Neutrophil (primary cell): Measurements from ENCODE around the gene DNASE1L3.
"Not testable (repeated sequence)": the region's sequence is repeated elsewhere in the genome, so short reads cannot be mapped to it uniquely, and the experiment has no call there.

Source experiments
- H3K27ac ChIP-seq: fragments of 200-600 bp; sonication (generic); 2 replicates; pipeline ENCODE4 v1.5.1; 2016; ENCODE audit warnings: mild to moderate bottlenecking, moderate library complexity
- H3K27me3 ChIP-seq: fragments of 200-600 bp; sonication (generic); 2 replicates; pipeline ENCODE4 v1.6.0; 2016; ENCODE audit warnings: mild to moderate bottlenecking
- H3K36me3 ChIP-seq: fragments of 200-600 bp; sonication (generic); 2 replicates; pipeline ENCODE4 v1.5.1; 2017
- H3K4me1 ChIP-seq, 2 experiments: fragments of 200-600 bp in 1 of 2; sonication (generic) in 1 of 2; 1 replicate in 1 of 2; 2 replicates in 1 of 2; pipeline versions ENCODE4 v1.5.1 to v1.6.1; 2013 to 2016; ENCODE audit warnings: low read depth in 1 of 2, low read length in 1 of 2, mild to moderate bottlenecking in 1 of 2, moderate library complexity in 1 of 2; ENCODE audit not compliant: control insufficient read depth in 1 of 2, insufficient read depth in 1 of 2
- H3K4me3 ChIP-seq, 2 experiments: fragments of 200-600 bp in 1 of 2; sonication (generic) in 1 of 2; 1 replicate in 1 of 2; 2 replicates in 1 of 2; pipeline ENCODE4 v1.5.1; 2013 to 2016; ENCODE audit warnings: low read depth in 1 of 2, low read length in 1 of 2, mild to moderate bottlenecking in 1 of 2, moderate library complexity in 1 of 2
- H3K9me3 ChIP-seq: fragments of 200-600 bp; sonication (generic); 2 replicates; pipeline ENCODE4 v1.5.1; 2016
- TF ChIP-seq, protein P1 (sequence below): fragments of 200-600 bp; sonication (generic); IDR thresholded peaks from 2 replicates; pipeline ENCODE4 v1.5.1; 2016; ENCODE audit warnings: antibody characterized with exemption

The DNASE1L3 gene

DNA sequence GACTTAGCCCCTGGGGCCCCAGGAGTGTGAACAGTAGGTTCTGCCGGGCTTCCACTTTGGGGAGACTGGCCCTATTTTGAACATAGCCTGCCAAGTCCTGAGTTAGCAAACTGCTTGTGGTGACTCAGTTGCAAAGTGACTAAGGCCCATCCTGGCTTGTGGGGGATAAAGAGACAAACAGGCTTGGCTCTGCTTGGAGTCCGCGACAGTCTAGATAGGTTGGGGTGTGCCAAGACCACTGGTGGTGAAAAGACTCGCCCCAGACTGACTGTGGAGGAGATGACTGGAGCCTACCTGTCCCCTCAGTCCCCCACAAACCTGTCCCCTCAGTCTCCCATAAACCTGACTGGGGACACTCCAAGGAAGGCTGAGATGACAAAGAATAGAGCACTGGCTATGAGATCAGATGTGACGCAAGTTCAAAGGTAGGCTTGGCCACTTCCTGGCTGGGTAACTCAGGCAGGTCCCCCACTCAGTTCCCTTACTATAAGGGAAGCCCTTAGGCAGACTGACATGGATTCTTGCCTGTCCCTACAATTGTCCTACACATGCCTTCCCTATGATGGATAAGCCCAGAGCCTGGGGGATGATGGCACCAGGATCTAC is 4.3 kb downstream of the DNASE1L3 start:
- H3K36me3 ChIP-seq: no peaks in the 10 kb centered on the region
- H3K4me1 ChIP-seq: no peaks in the 10 kb centered on the region
- H3K4me3 ChIP-seq: no peak overlapping the region
- H3K9me3 ChIP-seq: no peaks in the 10 kb centered on the region
- H3K27ac ChIP-seq: no peak overlapping the region
- TF ChIP-seq, protein P1, sequence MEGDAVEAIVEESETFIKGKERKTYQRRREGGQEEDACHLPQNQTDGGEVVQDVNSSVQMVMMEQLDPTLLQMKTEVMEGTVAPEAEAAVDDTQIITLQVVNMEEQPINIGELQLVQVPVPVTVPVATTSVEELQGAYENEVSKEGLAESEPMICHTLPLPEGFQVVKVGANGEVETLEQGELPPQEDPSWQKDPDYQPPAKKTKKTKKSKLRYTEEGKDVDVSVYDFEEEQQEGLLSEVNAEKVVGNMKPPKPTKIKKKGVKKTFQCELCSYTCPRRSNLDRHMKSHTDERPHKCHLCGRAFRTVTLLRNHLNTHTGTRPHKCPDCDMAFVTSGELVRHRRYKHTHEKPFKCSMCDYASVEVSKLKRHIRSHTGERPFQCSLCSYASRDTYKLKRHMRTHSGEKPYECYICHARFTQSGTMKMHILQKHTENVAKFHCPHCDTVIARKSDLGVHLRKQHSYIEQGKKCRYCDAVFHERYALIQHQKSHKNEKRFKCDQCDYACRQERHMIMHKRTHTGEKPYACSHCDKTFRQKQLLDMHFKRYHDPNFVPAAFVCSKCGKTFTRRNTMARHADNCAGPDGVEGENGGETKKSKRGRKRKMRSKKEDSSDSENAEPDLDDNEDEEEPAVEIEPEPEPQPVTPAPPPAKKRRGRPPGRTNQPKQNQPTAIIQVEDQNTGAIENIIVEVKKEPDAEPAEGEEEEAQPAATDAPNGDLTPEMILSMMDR: no peak
- H3K27me3 ChIP-seq: no peaks in the 10 kb centered on the region

DNA sequence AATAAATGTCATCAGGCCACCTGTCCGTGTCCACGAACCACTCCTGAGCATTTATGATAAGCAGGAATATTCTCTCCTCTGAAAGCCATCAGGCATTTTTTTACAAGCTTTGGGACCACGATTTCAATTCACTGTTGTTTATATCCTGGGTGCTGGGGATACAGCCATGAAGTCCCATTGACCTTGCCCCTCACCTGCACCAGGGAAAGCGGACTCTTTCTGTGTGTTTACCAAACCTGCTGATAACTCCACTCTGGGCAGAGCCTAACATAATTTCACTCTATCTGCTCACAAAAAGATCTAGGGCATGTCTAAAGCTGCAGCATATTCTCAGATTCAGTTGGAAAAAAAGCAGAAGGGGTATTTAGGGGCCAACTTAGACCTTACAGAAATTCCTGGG is 4.8 kb downstream of the DNASE1L3 start:
- Histone ChIP-seq H3K9me3 (no peaks in the 10 kb centered on the region), H3K4me1 (no peaks in the 10 kb centered on the region), H3K27me3 (peaks cover 2% of the 10 kb centered on the region), H3K36me3 (no peaks in the 10 kb centered on the region), H3K27ac (no peak overlapping the region), H3K4me3 (no peak overlapping the region)
- TF ChIP-seq, protein P1: no peak

DNA sequence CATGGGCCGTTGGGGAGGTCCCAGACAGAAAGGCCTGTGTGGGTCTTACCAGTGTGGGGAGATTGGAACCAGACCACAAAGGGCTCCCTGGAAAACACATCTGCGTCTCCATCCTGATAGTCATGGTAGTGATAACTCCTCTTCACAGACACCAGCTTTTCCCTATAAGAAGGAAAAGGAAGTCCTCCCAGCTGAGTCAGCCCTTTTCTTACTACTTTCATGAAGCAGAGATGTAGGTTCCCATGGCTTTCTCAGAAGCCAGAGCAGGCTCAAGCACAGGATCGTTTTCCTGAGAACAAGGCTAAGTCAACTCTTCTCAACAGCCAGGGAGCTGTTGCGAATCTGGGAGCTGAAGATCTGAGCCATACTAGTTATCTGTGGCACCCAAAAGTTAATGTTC is 6.1 kb downstream of the DNASE1L3 start:
- Histone ChIP-seq H3K4me1 (no peaks in the 10 kb centered on the region), H3K36me3 (no peaks in the 10 kb centered on the region), H3K4me3 (no peak overlapping the region), H3K9me3 (no peaks in the 10 kb centered on the region), H3K27ac (no peak overlapping the region), H3K27me3 (peaks cover 10% of the 10 kb centered on the region)
- TF ChIP-seq, protein P1: no peak

DNA sequence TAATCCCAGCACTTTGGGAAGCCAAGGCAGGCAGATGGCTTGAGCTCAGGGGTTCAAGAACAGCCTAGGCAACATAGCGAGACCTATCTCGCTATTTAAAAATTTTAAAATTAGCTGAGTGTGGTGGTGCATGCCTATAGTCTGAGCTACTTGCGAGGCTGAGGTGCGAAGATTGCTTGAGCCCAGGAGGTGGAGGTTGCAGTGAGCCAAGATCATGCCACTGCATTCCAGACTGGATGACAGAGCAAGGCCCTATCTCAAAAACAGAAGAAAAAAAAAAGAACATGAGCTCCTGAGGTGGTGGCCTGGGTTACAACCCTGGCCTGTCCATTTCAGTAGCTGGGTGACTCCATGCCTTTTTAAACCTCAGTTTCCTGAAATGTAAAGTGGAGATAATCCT is 7.2 kb downstream of the DNASE1L3 start:
- no peak overlapping the region for H3K4me3 ChIP-seq
- TF ChIP-seq, protein P1: no peak
- no peak overlapping the region for H3K27ac ChIP-seq
- H3K36me3 ChIP-seq: no peaks in the 10 kb centered on the region
- H3K4me1 ChIP-seq: no peaks in the 10 kb centered on the region
- H3K27me3 ChIP-seq: peaks cover 10% of the 10 kb centered on the region
- no peaks in the 10 kb centered on the region for H3K9me3 ChIP-seq

DNA sequence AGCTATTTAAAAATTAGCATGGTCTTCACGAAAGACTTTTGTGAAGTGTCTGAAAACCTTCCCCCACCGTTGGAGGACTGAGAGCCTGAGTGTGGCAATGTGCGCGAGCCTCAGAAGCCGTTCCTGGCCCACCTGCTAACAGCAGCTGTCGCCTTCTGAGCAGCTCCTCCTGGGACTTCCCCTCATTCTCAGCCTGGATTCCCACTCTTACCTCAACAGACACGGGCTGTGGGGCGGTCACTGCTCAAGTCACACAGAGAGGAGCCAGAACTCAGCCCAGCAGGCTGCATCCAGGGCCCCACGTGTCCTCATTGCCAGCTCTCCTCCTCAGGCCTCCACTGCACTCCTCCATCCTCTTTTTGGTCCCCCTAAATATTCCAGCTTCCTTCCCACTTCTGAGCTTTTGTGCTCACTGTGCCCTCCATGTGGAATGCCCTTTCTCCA is 7.8 kb downstream of the DNASE1L3 start:
- Histone ChIP-seq H3K27me3 (peaks cover 10% of the 10 kb centered on the region), H3K4me3 (no peak overlapping the region), H3K4me1 (no peaks in the 10 kb centered on the region), H3K9me3 (no peaks in the 10 kb centered on the region), H3K36me3 (no peaks in the 10 kb centered on the region), H3K27ac (no peak overlapping the region)
- TF ChIP-seq, protein P1: no peak

DNA sequence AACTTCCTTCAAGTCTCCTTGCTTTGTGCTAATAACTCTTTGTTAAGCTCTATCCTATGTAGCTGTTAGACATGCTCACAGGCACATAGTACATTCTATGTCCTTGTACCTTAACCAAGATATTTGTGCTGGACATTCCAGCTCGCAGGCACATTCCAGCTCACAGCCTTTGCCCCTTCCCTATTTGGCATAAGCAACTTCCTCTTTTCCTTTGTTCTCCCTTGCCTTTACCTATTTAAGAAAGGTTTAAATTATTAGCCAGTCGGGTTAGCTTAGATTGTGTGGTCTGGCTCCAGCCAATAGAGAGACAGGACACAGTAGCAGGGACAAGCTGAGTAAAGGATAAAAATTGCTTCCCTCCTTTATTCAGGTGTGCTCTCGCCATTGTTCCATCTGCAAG is 9.3 kb downstream of the DNASE1L3 start:
- not testable (repeated sequence) for H3K36me3 ChIP-seq, H3K4me1 ChIP-seq, H3K4me3 ChIP-seq, H3K9me3 ChIP-seq, H3K27ac ChIP-seq
- H3K27me3 ChIP-seq: peaks cover 10% of the 10 kb centered on the region
